ENCODE results near the gene NACC2.

GRCh38 chr9:136144450-136144849 lies 49.4 kb upstream of the NACC2 start:
- TF ChIP-seq CTCF (tag by site-specific recombination; IDR thresholded peaks at IDR 0.05) (no peak), ZBTB26 (tag by site-specific recombination; optimal IDR thresholded peaks at IDR 0.05) (no peak), TCF7L2 (IDR thresholded peaks at IDR 0.05; ENCODE audit: borderline replicate concordance, low read depth, low read length) (no peak)

Data from HEK293 (cell line).